NCI-H446 (cell line): Measurements from ENCODE around the gene C2CD4D.
"Not testable (repeated sequence)": the region's sequence is repeated elsewhere in the genome, so short reads cannot be mapped to it uniquely, and the experiment has no call there.

Experiments used
- DNase-seq, 2 experiments: peaks; one replicate each; lab custom pipeline; 2025; lab: John Stamatoyannopoulos, UW

C2CD4D gene

GRCh38 chr1:151858886-151859665 is 19.5 kb upstream of the C2CD4D start:
- DNase-seq: no peak

- DNase-seq: no peak
These were observed 18.6 kb upstream of the C2CD4D start for GRCh38 chr1:151858030-151858746.

DNA sequence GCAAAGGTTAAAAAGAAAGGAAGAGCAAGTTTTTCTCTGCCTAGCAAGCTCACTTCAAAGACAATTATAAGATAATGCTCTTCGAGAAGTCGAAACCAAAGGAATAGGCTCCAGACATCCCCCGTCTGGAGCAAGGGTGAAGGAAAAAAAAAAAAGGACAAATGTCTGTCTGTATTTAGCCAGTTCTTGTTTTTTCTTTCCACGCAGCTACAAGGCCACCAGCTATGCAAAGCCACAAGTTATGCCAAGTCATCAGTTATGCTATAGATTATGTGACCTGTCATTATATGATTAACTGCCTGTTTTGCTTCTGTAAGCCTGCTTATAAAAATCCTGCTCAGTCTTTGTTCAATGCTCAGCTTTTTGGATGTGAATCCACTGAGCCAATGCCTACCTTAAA is 16.3 kb upstream of the C2CD4D start:
- DNase-seq: no peak

GRCh38 chr1:151855516-151855915 is 15.9 kb upstream of the C2CD4D start:
- not testable (repeated sequence) for DNase-seq

GRCh38 chr1:151854658-151855057 is 15.0 kb upstream of the C2CD4D start:
- DNase-seq: no peak

DNA sequence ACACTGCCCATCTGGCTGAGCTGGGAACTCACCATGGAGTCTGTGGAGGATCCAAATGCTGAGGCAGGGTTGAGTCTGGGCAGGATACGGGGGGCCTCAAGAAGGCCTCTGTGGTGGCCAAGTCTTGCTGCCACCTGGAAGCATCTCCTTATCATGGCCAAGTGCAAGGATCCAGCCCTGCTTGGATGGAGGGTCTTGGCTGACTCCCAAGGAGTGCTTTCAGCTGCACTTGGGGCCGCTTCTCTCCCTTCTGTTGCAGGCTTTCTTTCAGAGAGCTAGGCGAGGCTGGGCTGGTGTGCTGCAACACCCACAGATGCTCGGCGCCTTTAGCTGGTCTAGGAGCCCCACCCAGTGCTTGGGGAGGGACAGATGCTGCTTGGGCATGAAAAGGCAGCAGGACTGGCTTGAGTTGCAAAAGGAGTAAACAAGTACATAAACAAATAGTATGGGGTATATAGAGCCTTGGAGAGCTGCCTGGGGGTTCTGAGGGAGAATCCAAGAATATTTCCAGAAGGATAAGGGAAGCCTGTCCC is 13.9 kb upstream of the C2CD4D start, which contains the start of gene THEM5:
Gene THEM5, minus strand, starts transcription at position 302 of the 533 bp plus-strand sequence. Its CDS starts 147 bp downstream, at position 155.
- DNase-seq: peak in 1 of 2 experiments; percentile 64

DNA sequence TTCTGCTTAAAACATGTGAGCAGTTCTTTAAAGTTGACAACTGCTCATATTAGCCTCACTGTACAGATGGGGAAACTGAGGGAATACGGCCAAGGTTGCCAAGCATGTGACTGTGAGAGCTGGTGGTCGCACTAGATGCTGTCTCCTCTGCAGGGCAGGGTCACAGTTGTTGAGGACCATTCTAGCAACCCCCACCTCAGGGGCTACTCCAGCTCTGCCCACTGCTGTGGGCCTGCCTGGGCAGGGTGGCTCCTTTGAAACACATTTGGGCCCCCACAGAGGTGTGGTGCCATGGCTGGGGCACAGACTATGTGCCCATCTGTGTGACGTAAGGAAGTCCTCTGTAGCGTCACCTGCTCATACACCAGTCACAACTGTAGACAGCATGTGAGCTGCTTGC is 13.1 kb upstream of the C2CD4D start:
- no peak for DNase-seq

- DNase-seq: no peak
These were observed 12.3 kb upstream of the C2CD4D start for GRCh38 chr1:151851886-151852285.

- no peak for DNase-seq
These were observed 10.3 kb upstream of the C2CD4D start for GRCh38 chr1:151849871-151850270.

GRCh38 chr1:151849126-151849525 is 9.5 kb upstream of the C2CD4D start:
- no peak for DNase-seq

- no peak for DNase-seq
These were observed 8.4 kb upstream of the C2CD4D start for GRCh38 chr1:151847867-151848596.

- no peak for DNase-seq
These were observed 7.1 kb upstream of the C2CD4D start for GRCh38 chr1:151846686-151847237.

DNA sequence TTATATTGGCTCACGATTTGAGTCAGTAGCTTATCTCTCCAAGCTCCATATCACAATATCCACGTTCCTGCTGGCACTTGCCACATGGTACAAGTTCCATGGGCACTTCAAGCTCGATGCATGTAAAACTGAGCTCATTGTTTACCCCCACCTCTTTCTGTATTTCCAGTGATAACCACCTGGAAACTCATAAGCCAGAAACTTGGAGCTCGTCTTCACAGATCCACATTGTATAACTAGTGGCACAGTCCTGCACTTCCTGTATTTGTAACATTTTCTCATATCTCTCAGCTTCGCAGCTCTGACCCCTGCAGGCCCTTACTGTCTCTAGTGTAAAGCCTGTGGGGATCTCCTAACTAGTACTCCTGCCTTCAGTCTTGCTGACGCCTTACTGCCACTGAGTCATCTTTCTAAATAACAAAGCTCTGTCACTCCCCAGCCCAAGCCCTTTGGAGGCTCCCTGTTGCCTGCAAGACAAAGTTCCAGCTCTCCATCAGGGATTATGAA is 6.5 kb upstream of the C2CD4D start:
- no peak for DNase-seq

DNA sequence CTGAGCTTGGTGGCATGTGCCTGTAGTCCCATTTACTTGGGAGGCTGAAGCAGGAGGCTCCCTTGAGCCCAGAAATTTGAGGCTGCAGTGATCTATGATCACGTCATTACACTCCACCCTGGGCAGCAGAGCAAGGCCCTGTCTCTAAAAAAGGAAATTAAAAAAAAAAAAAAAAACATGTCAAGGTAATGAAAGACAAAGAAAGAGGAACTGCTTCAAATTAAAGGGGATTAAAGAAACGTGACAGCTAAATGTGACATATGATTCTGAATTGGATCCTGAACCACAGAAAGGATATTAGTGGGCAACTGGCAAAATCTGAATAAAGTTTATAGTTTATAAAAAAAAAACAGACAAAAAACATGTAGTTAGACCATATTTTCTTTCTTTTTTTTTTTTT is 3.8 kb upstream of the C2CD4D start:
- no peak for DNase-seq

DNA sequence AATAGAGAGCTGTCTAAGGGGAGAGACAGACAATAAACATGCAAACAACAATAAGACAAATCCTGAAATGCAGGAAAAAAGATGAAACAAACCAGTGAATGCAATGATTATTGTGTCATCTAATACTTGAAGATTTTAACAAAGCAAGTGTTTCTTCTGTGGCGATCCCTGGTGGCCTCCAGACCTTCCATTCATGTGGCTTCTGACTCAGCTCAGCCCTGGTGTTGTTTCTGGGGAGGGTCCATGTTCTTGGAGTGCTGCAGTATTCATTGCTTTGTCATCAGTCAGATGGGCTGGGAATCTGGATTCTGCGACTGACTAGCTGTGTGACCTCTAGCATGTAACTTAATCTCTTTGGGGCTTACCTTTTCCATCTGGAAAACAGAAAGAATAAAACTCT is 1.5 kb upstream of the C2CD4D start:
- no peak for DNase-seq

GRCh38 chr1:151840421-151840820 is 801 bp upstream of the C2CD4D start:
- DNase-seq: no peak

- DNase-seq: no peak
These were observed 573 bp downstream of the C2CD4D start for GRCh38 chr1:151839082-151839412.

GRCh38 chr1:151838222-151839081 is 1.2 kb downstream of the C2CD4D start:
- no peak for DNase-seq

- no peak for DNase-seq
These were observed 1.8 kb downstream of the C2CD4D start for GRCh38 chr1:151837884-151838221.

GRCh38 chr1:151837197-151837596 is 2.4 kb downstream of the C2CD4D start:
- DNase-seq: no peak

DNA sequence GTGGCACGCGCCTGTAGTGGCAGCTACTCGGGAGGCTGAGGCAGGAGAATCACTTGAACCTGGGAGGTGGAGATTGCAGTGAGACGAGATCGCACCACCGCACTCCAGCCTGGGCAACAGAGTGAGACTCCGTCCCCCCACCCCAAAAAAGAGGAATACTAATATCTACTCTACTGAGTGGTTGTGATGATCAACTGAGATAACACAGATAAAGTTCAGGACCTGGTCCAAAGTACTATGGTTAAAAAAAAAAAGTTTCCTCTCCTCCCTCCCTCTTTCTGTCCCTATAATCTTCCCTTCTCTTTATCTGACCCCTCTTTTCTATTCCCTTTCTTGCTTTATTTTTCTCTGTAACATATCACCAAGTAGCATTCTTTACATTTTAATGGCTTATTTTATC is 4.0 kb downstream of the C2CD4D start:
- DNase-seq: no peak
